ENCODE measurements around the gene UBE2N. TPM values are rescaled to one million over a fixed set of nuclear protein-coding genes. Genes with fewer than 3 reads are reported as not detected.

Gene UBE2N
- total and polyA plus RNA-seq, 11 donors, result 53.6 to 107 (median 88.1) TPM

DNA sequence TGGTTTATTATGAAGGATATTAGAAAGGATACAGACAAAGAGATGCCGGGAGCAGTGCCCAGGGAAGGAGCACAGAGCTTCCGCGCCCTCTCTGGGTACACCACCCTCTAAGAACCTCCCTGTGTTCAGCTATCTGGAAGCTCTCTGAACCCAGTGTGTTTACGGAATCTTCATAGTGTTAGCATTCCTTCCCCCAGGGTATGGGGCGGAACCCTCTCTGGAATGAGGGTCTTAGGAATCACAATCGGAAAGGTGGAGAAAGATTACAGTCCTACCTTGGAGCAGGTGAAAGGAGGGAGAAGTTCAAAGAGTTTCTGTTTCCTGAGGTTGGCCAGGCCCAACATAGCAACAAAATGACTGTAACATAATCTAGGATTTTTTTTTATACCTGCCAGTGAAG, 70.8 kb downstream of the UBE2N start:
- WGBS, 4 donors, result 90 to 98% (median 95%) methylated on average over 6 of the region's 6 CpGs
- Histone ChIP-seq H3K36me3 (peaks cover 0 to 3% (median 0%) of the 10 kb centered on the region in 9 donors), H3K4me3 (no peak overlapping the region), H3K9me3 (no peaks in the 10 kb centered on the region), H3K4me1 (peaks cover 0 to 26% (median 15%) of the 10 kb centered on the region in 12 donors), H3K27ac (no peak overlapping the region), H3K27me3 (no peaks in the 10 kb centered on the region)
- ATAC-seq (no peak), DNase-seq (no peak)
- intact Hi-C loops (cut with DNase I), result loop anchor here in 1 of 10 donors (10.0 kb wide), 1 partner anchor 66 kb away; no protein-coding TSS in a partner anchor
- TF ChIP-seq POLR2A (IDR thresholded peaks at IDR 0.05) (no peak), CTCF (IDR thresholded peaks at IDR 0.05) (no peak)

DNA sequence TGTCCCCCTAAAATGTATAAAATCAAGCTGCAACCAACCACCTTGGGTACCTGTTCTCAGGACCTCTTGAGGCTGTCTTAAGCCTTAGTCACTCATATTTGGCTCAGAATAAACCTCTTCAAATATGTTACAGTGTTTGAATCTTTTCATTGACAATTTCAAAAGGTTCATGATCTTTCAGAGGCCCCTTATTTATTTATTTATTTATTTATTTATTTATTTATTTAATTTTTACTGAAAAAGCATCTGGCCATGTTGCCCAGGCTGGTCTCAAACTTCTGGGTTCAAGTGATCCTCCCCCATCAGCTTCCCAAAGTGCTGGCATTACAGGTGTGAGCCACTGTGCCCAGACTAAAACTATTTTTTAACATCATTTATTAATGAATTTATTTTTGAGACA, 72.2 kb downstream of the UBE2N start:
- Histone ChIP-seq H3K36me3 (peaks cover 0 to 3% (median 0%) of the 10 kb centered on the region in 9 donors), H3K9me3 (no peaks in the 10 kb centered on the region), H3K4me3 (no peak overlapping the region), H3K4me1 (peaks cover 0 to 16% (median 8%) of the 10 kb centered on the region in 12 donors), H3K27me3 (no peaks in the 10 kb centered on the region), H3K27ac (no peak overlapping the region)
- intact Hi-C loops (cut with DNase I), result no loop called here
- no peak for ATAC-seq
- TF ChIP-seq CTCF (IDR thresholded peaks at IDR 0.05) (no peak), POLR2A (IDR thresholded peaks at IDR 0.05) (no peak)
- DNase-seq, result no peak

DNA sequence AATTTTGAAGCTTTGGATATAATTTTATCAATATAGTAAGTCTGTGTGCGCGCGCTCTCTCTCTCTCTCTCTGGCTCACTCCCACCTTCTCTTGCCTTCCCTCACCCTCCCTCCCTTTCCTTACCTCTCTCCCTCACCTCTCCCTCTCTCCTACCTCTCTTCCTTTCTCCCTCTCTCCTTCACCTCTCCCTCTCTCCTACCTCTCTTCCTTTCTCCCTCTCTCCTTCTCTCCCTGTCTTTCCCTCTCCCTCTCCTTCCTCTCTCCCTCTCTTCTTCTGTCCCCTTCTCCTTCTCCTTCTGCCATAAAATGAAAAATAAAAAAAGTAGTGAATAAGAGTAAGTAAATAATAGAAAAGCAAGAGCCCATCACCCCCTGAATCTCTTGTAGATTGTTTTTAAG, 73.0 kb downstream of the UBE2N start:
- Histone ChIP-seq H3K4me3 (no peak overlapping the region), H3K27ac (no peak overlapping the region), H3K4me1 (peaks cover 0 to 18% (median 3%) of the 10 kb centered on the region in 12 donors), H3K27me3 (no peaks in the 10 kb centered on the region), H3K9me3 (no peaks in the 10 kb centered on the region), H3K36me3 (peaks cover 0 to 3% (median 0%) of the 10 kb centered on the region in 9 donors)
- intact Hi-C loops (cut with DNase I), result no loop called here
- TF ChIP-seq POLR2A (IDR thresholded peaks at IDR 0.05) (no peak), CTCF (IDR thresholded peaks at IDR 0.05) (no peak)
- 93 to 99% (median 95%) methylated on average over 3 of the region's 3 CpGs for WGBS, 4 donors
- ATAC-seq (no peak), DNase-seq (no peak)

- DNase-seq (no peak), ATAC-seq (no peak)
- Histone ChIP-seq H3K27me3 (no peaks in the 10 kb centered on the region), H3K4me3 (no peak overlapping the region), H3K4me1 (peaks cover 0 to 17% (median 0%) of the 10 kb centered on the region in 12 donors), H3K36me3 (peaks cover 0 to 3% (median 0%) of the 10 kb centered on the region in 9 donors), H3K27ac (no peak overlapping the region), H3K9me3 (no peaks in the 10 kb centered on the region)
- TF ChIP-seq CTCF (IDR thresholded peaks at IDR 0.05) (no peak), POLR2A (IDR thresholded peaks at IDR 0.05) (no peak)
- intact Hi-C loops (cut with DNase I), result no loop called here
- 76 to 82% (median 77%) methylated on average over 4 of the region's 4 CpGs for WGBS, 4 donors
These were observed 75.3 kb downstream of the UBE2N start for GRCh38 chr12:93366422-93366821.
